K562 (cell line): ENCODE measurements around the gene ASB6. TPM values are rescaled to one million over a fixed set of nuclear protein-coding genes. Genes with fewer than 3 reads are reported as not detected.
A peak's percentile ranks its signal among the peaks of the same experiment; 100 is the strongest.

ENCODE experiments used
- ADNP ChIP-seq: fragments of 200-800 bp; sonication (Bioruptor generic); IDR thresholded peaks from 2 replicates; pipeline ENCODE4 v1.6.1; 2016; ENCODE audit warnings: missing genetic modification characterization, missing compliant biosample characterization
- BCOR ChIP-seq: fragments of 450-650 bp; IDR thresholded peaks from 2 replicates; pipeline ENCODE4 v1.6.1; 2016
- BRD9 ChIP-seq: fragments of 450-650 bp; IDR thresholded peaks from 2 replicates; pipeline ENCODE4 v1.6.1; 2018; ENCODE audit warnings: low read depth; ENCODE audit not compliant: partially characterized antibody
- BRF2 ChIP-seq: IDR thresholded peaks from 3 replicates; pipeline ENCODE4 v1.6.1; 2011; ENCODE audit warnings: borderline replicate concordance, mild to moderate bottlenecking; ENCODE audit not compliant: insufficient read length, insufficient read depth
- CBFA2T3 ChIP-seq: fragments of 450-650 bp; IDR thresholded peaks from 2 replicates; pipeline ENCODE4 v1.6.1; 2017
- CBX1 ChIP-seq: sonication (generic); IDR thresholded peaks from 2 replicates; pipeline ENCODE4 v1.6.1; 2016; ENCODE audit warnings: antibody characterized with exemption, low read depth, mild to moderate bottlenecking
- CCAR2 ChIP-seq: fragments of 200-400 bp; formaldehyde crosslinking; IDR thresholded peaks from 2 replicates; pipeline ENCODE4 v1.6.1; 2017; ENCODE audit warnings: mild to moderate bottlenecking, low read depth, low read length
- HDAC1 ChIP-seq, 2 experiments: fragments of 450-650 bp; IDR thresholded peaks; 2 replicates each; pipeline ENCODE4 v1.6.1; 2016 to 2017; ENCODE audit warnings: inconsistent platforms in 1 of 2, mild to moderate bottlenecking in 1 of 2, moderate library complexity in 1 of 2
- HDAC2 ChIP-seq: fragments of 450-650 bp; IDR thresholded peaks from 2 replicates; pipeline ENCODE4 v1.6.1; 2016; ENCODE audit warnings: mild to moderate bottlenecking
- HMBOX1 ChIP-seq: sonication (generic); IDR thresholded peaks from 2 replicates; pipeline ENCODE4 v1.6.1; 2016
- KDM1A ChIP-seq, 2 experiments: fragments of 450-650 bp; IDR thresholded peaks; 2 replicates each; pipeline ENCODE4 v1.6.1; 2016; ENCODE audit warnings: mild to moderate bottlenecking in 2 of 2
- MAX ChIP-seq: sonication (generic); formaldehyde crosslinking; IDR thresholded peaks from 2 replicates; pipeline ENCODE4 v1.9.0; 2022; ENCODE audit warnings: mild to moderate bottlenecking, missing genetic modification reagents
- MITF ChIP-seq: IDR thresholded peaks from 2 replicates; pipeline ENCODE4 v1.6.1; 2014; ENCODE audit warnings: antibody characterized with exemption
- NFIC ChIP-seq: fragments of 450-650 bp; IDR thresholded peaks from 2 replicates; pipeline ENCODE4 v1.6.1; 2017; ENCODE audit warnings: mild to moderate bottlenecking, inconsistent platforms
- SIRT6 ChIP-seq: IDR thresholded peaks from one replicate; pipeline ENCODE4 v1.6.1; 2012; ENCODE audit warnings: low read depth, mild to moderate bottlenecking, control low read depth, inconsistent platforms, low read length, moderate library complexity
- SMARCA5 ChIP-seq: fragments of 450-650 bp; IDR thresholded peaks from 2 replicates; pipeline ENCODE4 v1.6.1; 2016
- SMARCE1 ChIP-seq: fragments of 450-650 bp; IDR thresholded peaks from 2 replicates; pipeline ENCODE4 v1.7.1; 2016; ENCODE audit warnings: mild to moderate bottlenecking
- SUPT5H ChIP-seq: fragments of 450-650 bp; IDR thresholded peaks from 2 replicates; pipeline ENCODE4 v1.6.1; 2016
- TAF7 ChIP-seq: fragments of 450-650 bp; IDR thresholded peaks from 2 replicates; pipeline ENCODE4 v1.6.1; 2016; ENCODE audit warnings: missing genetic modification characterization, missing compliant biosample characterization
- TFAP4 ChIP-seq: sonication (generic); formaldehyde crosslinking; IDR thresholded peaks from 2 replicates; pipeline ENCODE4 v1.8.0; 2022; ENCODE audit warnings: missing genetic modification reagents, mild to moderate bottlenecking, moderate library complexity, borderline replicate concordance
- ZFP36 ChIP-seq: fragments of 150-350 bp; IDR thresholded peaks from 2 replicates; pipeline ENCODE4 v1.6.1; 2018; ENCODE audit warnings: low read length, low read depth; ENCODE audit not compliant: partially characterized antibody
- ZNF197 ChIP-seq: fragments of 200-800 bp; sonication (Bioruptor generic); IDR thresholded peaks from 2 replicates; pipeline ENCODE4 v1.6.1; 2016; ENCODE audit warnings: low read depth, missing genetic modification characterization, missing compliant biosample characterization
- ZNF282 ChIP-seq: sonication (generic); formaldehyde crosslinking; IDR thresholded peaks from 2 replicates; pipeline ENCODE4 v1.8.1; 2023; ENCODE audit warnings: missing genetic modification reagents
- ZNF408 ChIP-seq: fragments of 250-450 bp; sonication (Bioruptor Pico); IDR thresholded peaks from 2 replicates; pipeline ENCODE4 v1.4.0; 2020; ENCODE audit warnings: low read depth, mild to moderate bottlenecking, moderate library complexity
- ZNF436 ChIP-seq: fragments of 250-450, 450-650 bp; sonication (Bioruptor Pico); formaldehyde crosslinking; IDR thresholded peaks from 2 replicates; pipeline ENCODE4 v1.7.0; 2020; ENCODE audit warnings: mild to moderate bottlenecking
- ZNF57 ChIP-seq: fragments of 450-650 bp; formaldehyde crosslinking; IDR thresholded peaks from 2 replicates; pipeline ENCODE4 v1.4.0; 2020; ENCODE audit warnings: mild to moderate bottlenecking, moderate library complexity
- polyA plus RNA-seq, 8 experiments: library from polyadenylated mRNA; depleted of rRNA in 4 of 8; stranded (reverse) in 5 of 8; unstranded in 3 of 8; fragments of >200 nt; fragmentation: Nextera tagmentation in 2 of 8; fragmentation: Illumina TruSeq in 1 of 8; extraction: Ambion mirVana in 2 of 8; extraction: Trizol in 1 of 8; gene quantifications; 2 replicates each; pipeline versions ENCODE4 v1.2.1 to v1.2.3, GENCODE V29; 2011 to 2014; ENCODE audit warnings: inconsistent platforms in 1 of 8, missing spikeins in 1 of 8
- total RNA-seq, 7 experiments: library from RNA; depleted of rRNA in 6 of 7; stranded (reverse); fragments of >200 nt in 6 of 7; fragmentation: Illumina TruSeq in 2 of 7; extraction: Trizol in 2 of 7; gene quantifications; 2 replicates each; pipeline versions ENCODE4 v1.2.1 to v1.2.3, GENCODE V29; 2011 to 2021; ENCODE audit warnings: low replicate concordance in 1 of 7

Gene ASB6
- total and polyA plus RNA-seq, 9 of the 15 experiments (the other 6 are each of a cell fraction or from before 2014, with no cell fraction given) = 0.92 to 17.8 (median 11.3) TPM

GRCh38 chr9:129606161-129607026, 35.6 kb downstream of the ASB6 start (continued):
- TF ChIP-seq HMBOX1 = peak; percentile 64; the same call in 1 of the 2 replicates
- TF ChIP-seq ADNP = peak; percentile 65; the same call in 1 of the 2 replicates
- TF ChIP-seq TAF7 (tag) = no peak
- peak; percentile 84 for TF ChIP-seq SMARCA5
- no peak for TF ChIP-seq ZNF282 (CRISPR knock-in tag)
- peak; percentile 84 for TF ChIP-seq HDAC2
- TF ChIP-seq TFAP4 (CRISPR knock-in tag) = peak; percentile 60
- 0 out of 2 replicates have a peak, but pooled peaks have one; percentile 23 for TF ChIP-seq CBX1
- TF ChIP-seq BRD9 = peak; percentile 81
- TF ChIP-seq HDAC1 (IDR thresholded peaks at IDR 0.05) = peak in 1 of 2 experiments; percentile 34; a peak in 1 of 4 replicates
- no peak for TF ChIP-seq MITF
- TF ChIP-seq CBFA2T3 = peak; percentile 63
- no peak for TF ChIP-seq SMARCE1
- peak; percentile 84 to 90 for TF ChIP-seq KDM1A (IDR thresholded peaks at IDR 0.05)
- TF ChIP-seq NFIC = 0 out of 2 replicates have a peak, but pooled peaks have one; percentile 5
- TF ChIP-seq MAX (CRISPR knock-in tag) = peak; percentile 38; the same call in 1 of the 2 replicates
- TF ChIP-seq ZFP36 = peak; percentile 94
- 0 out of 2 replicates have a peak, but pooled peaks have one; percentile 10 for TF ChIP-seq ZNF436 (CRISPR knock-in tag)
- no peak for TF ChIP-seq ZNF408 (CRISPR knock-in tag)
- TF ChIP-seq CCAR2 = no peak
- TF ChIP-seq BCOR = peak; percentile 94
- TF ChIP-seq BRF2 = no peak
- TF ChIP-seq SUPT5H = no peak
- TF ChIP-seq SIRT6 = no peak
- no peak for TF ChIP-seq ZNF197
- no peak for TF ChIP-seq ZNF57 (CRISPR knock-in tag)
